Upper lobe of left lung (tissue), 6 donors: ENCODE measurements around the gene SPTBN2. TPM values are rescaled to one million over a fixed set of nuclear protein-coding genes. Genes with fewer than 3 reads are reported as not detected.

Experiments
- ATAC-seq, 2 donors: fragments of 200-7000 bp; cut with Tn5 transposase; one replicate each; pipeline ENCODE4 v1.9.1; 2022; ENCODE audit warnings: mild to moderate bottlenecking in 2 of 2, moderate library complexity in 2 of 2; ENCODE audit not compliant: low FRiP score in 2 of 2
- DNase-seq, 2 donors: peaks; one replicate each; pipeline ENCODE4 v3.0.0-alpha.2; 2019 to 2020
- H3K27ac ChIP-seq, 4 donors: fragments of 200-600 bp; sonication (generic); one replicate each; pipeline ENCODE4 v1.5.1; 2016 to 2019
- H3K27me3 ChIP-seq, 4 donors: fragments of 200-600 bp; sonication (generic); one replicate each; pipeline ENCODE4 v1.5.1; 2017 to 2019
- H3K36me3 ChIP-seq, 4 donors: fragments of 200-600 bp; sonication (generic); one replicate each; pipeline ENCODE4 v1.5.1; 2016 to 2019
- H3K4me1 ChIP-seq, 4 donors: fragments of 200-600 bp; sonication (generic); one replicate each; pipeline ENCODE4 v1.5.1; 2018 to 2019
- H3K4me3 ChIP-seq, 4 donors: fragments of 200-600 bp; sonication (generic); one replicate each; pipeline ENCODE4 v1.5.1; 2017 to 2019; ENCODE audit warnings: mild to moderate bottlenecking in 2 of 4, moderate library complexity in 1 of 4
- H3K9me3 ChIP-seq, 4 donors: fragments of 200-600 bp; sonication (generic); one replicate each; pipeline ENCODE4 v1.5.1; 2018 to 2019
- CTCF ChIP-seq, 6 experiments: fragments of 450-650 bp in 4 of 6; fragments of 200-600 bp in 2 of 6; sonication (generic) in 2 of 6; IDR thresholded peaks; one replicate each; pipeline ENCODE4 v1.5.1; 2016 to 2019; ENCODE audit warnings: antibody characterized with exemption in 6 of 6
- EP300 ChIP-seq, 4 donors: sonication (generic); formaldehyde crosslinking; IDR thresholded peaks; one replicate each; pipeline ENCODE4 v1.5.1; 2017; ENCODE audit warnings: antibody characterized with exemption in 4 of 4, control low read depth in 2 of 4
- POLR2A ChIP-seq, 4 donors: fragments of 450-650 bp; IDR thresholded peaks; one replicate each; pipeline ENCODE4 v1.5.1; 2016 to 2017; ENCODE audit warnings: antibody characterized with exemption in 4 of 4, mild to moderate bottlenecking in 2 of 4
- POLR2AphosphoS5 ChIP-seq, 2 donors: sonication (generic); formaldehyde crosslinking; IDR thresholded peaks; one replicate each; pipeline ENCODE4 v1.5.1; 2017; ENCODE audit warnings: antibody characterized with exemption in 2 of 2
- WGBS, 2 donors: methylation state at CpG; one replicate each; pipeline ENCODE4 v1.1.5; 2017 to 2018; 5-methylcytosine and 5-hydroxymethylcytosine counted together
- total RNA-seq, 6 donors: library from RNA; depleted of rRNA in 4 of 6; stranded (reverse); fragments of >200 nt in 4 of 6; gene quantifications; one replicate each; pipeline versions ENCODE4 v1.1.0 to v1.2.1, GENCODE V29; 2016 to 2021
- donor health status: DM: no; HTN: no; CAD: no; lungs with moderate emphysema.
- donor health status: DM: no; HTN: yes; CAD: no; lungs with severe emphysema.

The SPTBN2 gene
- total RNA-seq, 6 donors from 2014 or later: 9.3 to 45.1 (median 21.1) TPM

DNA sequence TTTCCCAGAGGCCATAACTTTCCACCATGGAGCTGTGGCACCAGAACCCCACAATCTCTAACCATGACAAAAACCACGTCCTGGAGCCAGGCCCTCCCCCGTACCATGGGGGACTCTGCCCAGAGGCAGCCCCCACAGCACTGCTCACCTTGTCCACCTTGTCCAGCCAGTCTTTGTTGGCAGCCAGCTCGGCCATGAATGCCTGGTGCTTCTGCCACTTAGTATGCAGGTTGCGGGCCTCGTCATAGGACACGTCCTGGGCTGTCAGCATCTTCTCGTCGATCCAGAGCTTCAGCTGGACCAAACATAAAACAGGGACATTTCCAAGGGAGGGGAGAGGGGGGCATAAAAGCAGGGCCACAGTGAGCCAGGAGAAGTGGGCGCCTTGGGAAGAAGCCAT, 30.5 kb downstream of the SPTBN2 start:
- Histone ChIP-seq H3K27me3 (no peaks in the 10 kb centered on the region), H3K4me3 (no peak overlapping the region), H3K36me3 (no peaks in the 10 kb centered on the region), H3K9me3 (no peaks in the 10 kb centered on the region), H3K4me1 (no peaks in the 10 kb centered on the region), H3K27ac (no peak overlapping the region)
- ATAC-seq (no peak), DNase-seq (no peak)
- WGBS, 2 donors: 90 to 96% methylated on average over 3 to 9 of the region's 9 CpGs
- no peak for TF ChIP-seq POLR2A (IDR thresholded peaks at IDR 0.05)
- TF ChIP-seq CTCF (IDR thresholded peaks at IDR 0.05): no peak
- TF ChIP-seq POLR2AphosphoS5 (IDR thresholded peaks at IDR 0.05): no peak
- no peak for TF ChIP-seq EP300 (IDR thresholded peaks at IDR 0.05)

DNA sequence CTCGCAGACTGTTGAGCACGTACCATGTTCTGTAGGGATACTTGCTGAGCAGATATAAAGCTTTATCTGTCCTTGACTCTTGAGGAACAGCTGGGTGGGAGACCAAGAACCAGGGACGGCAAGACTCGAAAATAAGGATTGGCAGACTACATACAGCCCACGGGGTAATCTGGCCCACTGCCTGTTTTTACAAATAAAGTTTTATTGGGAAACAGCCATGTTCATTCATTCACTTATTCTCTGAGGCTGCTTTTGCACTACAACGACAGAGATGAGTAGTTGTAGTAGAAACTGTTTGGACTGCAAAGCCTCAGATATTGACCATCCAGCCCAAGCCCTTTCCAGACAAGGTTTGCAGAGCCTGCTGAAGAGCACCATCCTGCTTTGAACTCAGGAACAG, 31.0 kb downstream of the SPTBN2 start:
- H3K27ac ChIP-seq: no peak overlapping the region
- H3K4me3 ChIP-seq: no peak overlapping the region
- H3K4me1 ChIP-seq: no peaks in the 10 kb centered on the region
- no peaks in the 10 kb centered on the region for H3K27me3 ChIP-seq
- DNase-seq: no peak
- TF ChIP-seq POLR2A (IDR thresholded peaks at IDR 0.05) (no peak), CTCF (IDR thresholded peaks at IDR 0.05) (no peak), EP300 (IDR thresholded peaks at IDR 0.05) (no peak), POLR2AphosphoS5 (IDR thresholded peaks at IDR 0.05) (no peak)
- WGBS, 2 donors: 92 to 97% methylated on average over 6 of the region's 6 CpGs
- H3K9me3 ChIP-seq: no peaks in the 10 kb centered on the region
- ATAC-seq: no peak
- no peaks in the 10 kb centered on the region for H3K36me3 ChIP-seq

GRCh38 chr11:66696146-66696545, 32.9 kb downstream of the SPTBN2 start:
- Histone ChIP-seq H3K27ac (no peak overlapping the region), H3K4me1 (no peaks in the 10 kb centered on the region), H3K36me3 (no peaks in the 10 kb centered on the region), H3K9me3 (no peaks in the 10 kb centered on the region), H3K27me3 (no peaks in the 10 kb centered on the region), H3K4me3 (no peak overlapping the region)
- 87 to 96% methylated on average over 3 to 9 of the region's 9 CpGs for WGBS, 2 donors
- TF ChIP-seq POLR2AphosphoS5 (IDR thresholded peaks at IDR 0.05) (no peak), CTCF (IDR thresholded peaks at IDR 0.05) (no peak), EP300 (IDR thresholded peaks at IDR 0.05) (no peak), POLR2A (IDR thresholded peaks at IDR 0.05) (no peak)
- no peak for ATAC-seq
- DNase-seq: no peak

GRCh38 chr11:66694732-66695207, 34.2 kb downstream of the SPTBN2 start:
- WGBS, 2 donors: 16 to 33% methylated on average over 3 to 6 of the region's 6 CpGs
- ATAC-seq (peak; percentile 90 to 93), DNase-seq (peak in 1 of 2 donors; percentile 92)
- H3K4me1 ChIP-seq: no peaks in the 10 kb centered on the region
- no peak for TF ChIP-seq EP300 (IDR thresholded peaks at IDR 0.05)
- TF ChIP-seq CTCF (IDR thresholded peaks at IDR 0.05): peak; percentile 87 to 96 (median 92)
- no peaks in the 10 kb centered on the region for H3K36me3 ChIP-seq
- no peaks in the 10 kb centered on the region for H3K27me3 ChIP-seq
- no peaks in the 10 kb centered on the region for H3K9me3 ChIP-seq
- H3K27ac ChIP-seq: no peak overlapping the region
- no peak overlapping the region for H3K4me3 ChIP-seq

DNA sequence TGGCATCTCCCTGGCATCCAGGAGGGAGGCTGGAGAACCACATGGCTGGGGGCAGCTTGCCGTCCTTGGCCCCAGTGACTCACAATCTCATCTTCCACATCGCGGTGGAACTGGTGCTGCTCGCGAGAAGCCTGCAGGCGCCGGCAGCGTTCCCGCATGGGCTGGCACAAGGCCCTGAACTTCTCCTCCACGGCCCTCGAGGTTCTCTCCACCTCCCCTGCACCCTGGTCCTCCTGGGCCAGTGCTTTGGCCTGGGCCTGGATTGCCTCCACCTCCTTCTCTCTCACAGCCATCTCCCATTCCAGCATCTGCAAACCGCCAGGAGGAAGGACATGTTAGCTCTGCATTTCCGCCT, 35.0 kb downstream of the SPTBN2 start:
- H3K4me3 ChIP-seq: no peak overlapping the region
- TF ChIP-seq POLR2A (IDR thresholded peaks at IDR 0.05) (no peak), POLR2AphosphoS5 (IDR thresholded peaks at IDR 0.05) (no peak), EP300 (IDR thresholded peaks at IDR 0.05) (no peak), CTCF (IDR thresholded peaks at IDR 0.05) (no peak)
- peak in 1 of 2 donors; percentile 75 for DNase-seq
- no peaks in the 10 kb centered on the region for H3K9me3 ChIP-seq
- 92 to 95% methylated on average over 6 to 13 of the region's 13 CpGs for WGBS, 2 donors
- H3K27me3 ChIP-seq: no peaks in the 10 kb centered on the region
- H3K27ac ChIP-seq: no peak overlapping the region
- no peak for ATAC-seq
- H3K36me3 ChIP-seq: no peaks in the 10 kb centered on the region
- H3K4me1 ChIP-seq: no peaks in the 10 kb centered on the region
